Immature natural killer cell (primary cell): ENCODE data around the gene DPYSL4. TPM values are rescaled to one million over a fixed set of nuclear protein-coding genes. Genes with fewer than 3 reads are reported as not detected.

Experiments
- DNase-seq, 3 donors: peaks; one replicate each; pipeline ENCODE4 v3.0.0; 2022; ENCODE audit warnings: mixed read lengths in 1 of 3
- H3K27ac Mint-ChIP-seq, 6 donors: one replicate each; pipeline ENCODE4 v1.8.0; 2020; ENCODE audit warnings: mixed read lengths in 6 of 6, mild to moderate bottlenecking in 5 of 6, inconsistent platforms in 4 of 6, moderate library complexity in 3 of 6
- H3K27me3 Mint-ChIP-seq, 3 donors: one replicate each; pipeline ENCODE4 v1.8.0; 2020 to 2021; ENCODE audit warnings: low read depth in 3 of 3, mild to moderate bottlenecking in 3 of 3, mixed read lengths in 3 of 3, moderate library complexity in 3 of 3, inconsistent platforms in 1 of 3
- H3K36me3 Mint-ChIP-seq, 3 donors: one replicate each; pipeline ENCODE4 v1.8.0; 2020; ENCODE audit warnings: mixed read lengths in 3 of 3, inconsistent platforms in 2 of 3, mild to moderate bottlenecking in 2 of 3
- H3K4me1 Mint-ChIP-seq, 2 donors: one replicate each; pipeline ENCODE4 v1.8.0; 2020; ENCODE audit warnings: inconsistent platforms in 2 of 2, mild to moderate bottlenecking in 2 of 2, mixed read lengths in 2 of 2, moderate library complexity in 1 of 2
- H3K4me3 Mint-ChIP-seq, 5 donors: one replicate each; pipeline ENCODE4 v1.8.0; 2020; ENCODE audit warnings: mild to moderate bottlenecking in 5 of 5, mixed read lengths in 5 of 5, inconsistent platforms in 3 of 5, moderate library complexity in 3 of 5
- H3K9me3 Mint-ChIP-seq, 6 donors: one replicate each; pipeline ENCODE4 v1.8.0; 2020; ENCODE audit warnings: mild to moderate bottlenecking in 6 of 6, mixed read lengths in 6 of 6, inconsistent platforms in 4 of 6, moderate library complexity in 3 of 6
- polyA plus RNA-seq, 3 donors: library from polyadenylated mRNA; unstranded; fragments of 300-500 nt; fragmentation: Illumina TruSeq; gene quantifications; one replicate each; pipeline ENCODE4 v1.2.3, GENCODE V29; 2021

The DPYSL4 gene
- polyA plus RNA-seq, 3 donors from 2014 or later: not detected

- Mint-ChIP-seq H3K36me3 (no peaks in the 10 kb centered on the region), H3K4me3 (no peak overlapping the region), H3K27ac (no peak overlapping the region), H3K27me3 (peaks cover 8 to 16% (median 12%) of the 10 kb centered on the region in 3 donors), H3K4me1 (peaks cover 0 to 4% of the 10 kb centered on the region in 2 donors), H3K9me3 (no peaks in the 10 kb centered on the region)
- DNase-seq: no peak
Measured at GRCh38 chr10:132182591-132182990, 4.2 kb upstream of the DPYSL4 start.

GRCh38 chr10:132183046-132183445 lies 3.7 kb upstream of the DPYSL4 start:
- no peak overlapping the region for H3K4me3 Mint-ChIP-seq
- peaks cover 0 to 7% of the 10 kb centered on the region in 2 donors for H3K4me1 Mint-ChIP-seq
- no peak for DNase-seq
- peaks cover 8 to 16% (median 15%) of the 10 kb centered on the region in 3 donors for H3K27me3 Mint-ChIP-seq
- H3K27ac Mint-ChIP-seq: no peak overlapping the region
- H3K36me3 Mint-ChIP-seq: no peaks in the 10 kb centered on the region
- no peaks in the 10 kb centered on the region for H3K9me3 Mint-ChIP-seq

- peak overlapping the region; percentile 27 to 68 (median 53) for H3K4me3 Mint-ChIP-seq
- H3K36me3 Mint-ChIP-seq: no peaks in the 10 kb centered on the region
- H3K27ac Mint-ChIP-seq: no peak overlapping the region
- peaks cover 14 to 28% (median 24%) of the 10 kb centered on the region in 3 donors for H3K27me3 Mint-ChIP-seq
- no peaks in the 10 kb centered on the region for H3K9me3 Mint-ChIP-seq
- peaks cover 6 to 10% of the 10 kb centered on the region in 2 donors for H3K4me1 Mint-ChIP-seq
- DNase-seq: no peak
Measured at GRCh38 chr10:132184816-132185593, 1.7 kb upstream of the DPYSL4 start.

GRCh38 chr10:132185601-132186487 lies 904 bp upstream of the DPYSL4 start:
- Mint-ChIP-seq H3K27ac (no peak overlapping the region), H3K36me3 (no peaks in the 10 kb centered on the region), H3K4me1 (peaks cover 6 to 10% of the 10 kb centered on the region in 2 donors), H3K9me3 (peaks cover 0 to 2% (median 0%) of the 10 kb centered on the region in 6 donors), H3K4me3 (peak overlapping the region in 2 of 5 donors; percentile 33 to 55), H3K27me3 (peaks cover 15 to 33% (median 26%) of the 10 kb centered on the region in 3 donors)
- peak; percentile 42 to 48 (median 46) for DNase-seq

- Mint-ChIP-seq H3K36me3 (no peaks in the 10 kb centered on the region), H3K27ac (no peak overlapping the region), H3K4me3 (peak overlapping the region in 3 of 5 donors; percentile 35 to 60 (median 46)), H3K9me3 (peaks cover 0 to 2% (median 0%) of the 10 kb centered on the region in 6 donors), H3K27me3 (peaks cover 14 to 33% (median 26%) of the 10 kb centered on the region in 3 donors), H3K4me1 (peaks cover 6 to 10% of the 10 kb centered on the region in 2 donors)
- DNase-seq: no peak
Measured at GRCh38 chr10:132187430-132188138, 836 bp downstream of the DPYSL4 start.

- DNase-seq: no peak
- Mint-ChIP-seq H3K4me1 (peaks cover 6 to 10% of the 10 kb centered on the region in 2 donors), H3K27ac (no peak overlapping the region), H3K27me3 (peaks cover 12 to 30% (median 30%) of the 10 kb centered on the region in 3 donors), H3K9me3 (peaks cover 0 to 2% (median 0%) of the 10 kb centered on the region in 6 donors), H3K36me3 (no peaks in the 10 kb centered on the region), H3K4me3 (peak overlapping the region; percentile 46 to 69 (median 60))
Measured at GRCh38 chr10:132188331-132188730, 1.6 kb downstream of the DPYSL4 start.

- H3K4me3 Mint-ChIP-seq: peak overlapping the region in 4 of 5 donors; percentile 14 to 69 (median 60)
- H3K9me3 Mint-ChIP-seq: peaks cover 0 to 2% (median 0%) of the 10 kb centered on the region in 6 donors
Measured at GRCh38 chr10:132189016-132189415, 2.3 kb downstream of the DPYSL4 start.

GRCh38 chr10:132189810-132190422 lies 3.2 kb downstream of the DPYSL4 start:
- H3K4me1 Mint-ChIP-seq: peaks cover 6 to 7% of the 10 kb centered on the region in 2 donors
- H3K27ac Mint-ChIP-seq: no peak overlapping the region
- DNase-seq: no peak
- peaks cover 0 to 2% (median 0%) of the 10 kb centered on the region in 6 donors for H3K9me3 Mint-ChIP-seq
- no peaks in the 10 kb centered on the region for H3K36me3 Mint-ChIP-seq
- H3K4me3 Mint-ChIP-seq: peak overlapping the region in 1 of 5 donors; percentile 2
- H3K27me3 Mint-ChIP-seq: peaks cover 13 to 27% (median 24%) of the 10 kb centered on the region in 3 donors

More at GRCh38 chr10:132189016-132189415, 2.3 kb downstream of the DPYSL4 start:
- Mint-ChIP-seq H3K27me3 (peaks cover 12 to 30% (median 28%) of the 10 kb centered on the region in 3 donors), H3K27ac (no peak overlapping the region), H3K36me3 (no peaks in the 10 kb centered on the region), H3K4me1 (peaks cover 6 to 10% of the 10 kb centered on the region in 2 donors)
- no peak for DNase-seq

GRCh38 chr10:132192076-132192975 lies 5.6 kb downstream of the DPYSL4 start:
- peaks cover 0 to 2% (median 0%) of the 10 kb centered on the region in 6 donors for H3K9me3 Mint-ChIP-seq
- H3K36me3 Mint-ChIP-seq: no peaks in the 10 kb centered on the region
- H3K27me3 Mint-ChIP-seq: peaks cover 12 to 27% (median 24%) of the 10 kb centered on the region in 3 donors
- H3K4me1 Mint-ChIP-seq: peaks cover 6% of the 10 kb centered on the region in 2 donors
- no peak overlapping the region for H3K4me3 Mint-ChIP-seq
- DNase-seq: no peak
- H3K27ac Mint-ChIP-seq: no peak overlapping the region

- Mint-ChIP-seq H3K4me1 (peaks cover 3 to 6% of the 10 kb centered on the region in 2 donors), H3K27me3 (peaks cover 13 to 25% (median 21%) of the 10 kb centered on the region in 3 donors), H3K9me3 (peaks cover 0 to 2% (median 0%) of the 10 kb centered on the region in 6 donors), H3K36me3 (no peaks in the 10 kb centered on the region), H3K4me3 (no peak overlapping the region), H3K27ac (no peak overlapping the region)
- no peak for DNase-seq
Measured at GRCh38 chr10:132192991-132193665, 6.4 kb downstream of the DPYSL4 start.

GRCh38 chr10:132193907-132194552 lies 7.3 kb downstream of the DPYSL4 start:
- Mint-ChIP-seq H3K9me3 (peaks cover 0 to 2% (median 0%) of the 10 kb centered on the region in 6 donors), H3K4me3 (no peak overlapping the region), H3K36me3 (no peaks in the 10 kb centered on the region), H3K4me1 (no peaks in the 10 kb centered on the region), H3K27me3 (peaks cover 7 to 16% (median 13%) of the 10 kb centered on the region in 3 donors), H3K27ac (no peak overlapping the region)
- DNase-seq: peak in 1 of 3 donors; percentile 25
